Epidermal melanocyte (primary cell): Measurements from ENCODE around the gene RB1.

Source experiments
- DNase-seq: peaks from one replicate; pipeline ENCODE4 v3.0.0; 2011; ENCODE audit warnings: low spot score; ENCODE audit not compliant: insufficient read length

The RB1 gene

GRCh38 chr13:48492470-48493065 lies 189.0 kb downstream of the RB1 start:
- DNase-seq, result peak; percentile 52

DNA sequence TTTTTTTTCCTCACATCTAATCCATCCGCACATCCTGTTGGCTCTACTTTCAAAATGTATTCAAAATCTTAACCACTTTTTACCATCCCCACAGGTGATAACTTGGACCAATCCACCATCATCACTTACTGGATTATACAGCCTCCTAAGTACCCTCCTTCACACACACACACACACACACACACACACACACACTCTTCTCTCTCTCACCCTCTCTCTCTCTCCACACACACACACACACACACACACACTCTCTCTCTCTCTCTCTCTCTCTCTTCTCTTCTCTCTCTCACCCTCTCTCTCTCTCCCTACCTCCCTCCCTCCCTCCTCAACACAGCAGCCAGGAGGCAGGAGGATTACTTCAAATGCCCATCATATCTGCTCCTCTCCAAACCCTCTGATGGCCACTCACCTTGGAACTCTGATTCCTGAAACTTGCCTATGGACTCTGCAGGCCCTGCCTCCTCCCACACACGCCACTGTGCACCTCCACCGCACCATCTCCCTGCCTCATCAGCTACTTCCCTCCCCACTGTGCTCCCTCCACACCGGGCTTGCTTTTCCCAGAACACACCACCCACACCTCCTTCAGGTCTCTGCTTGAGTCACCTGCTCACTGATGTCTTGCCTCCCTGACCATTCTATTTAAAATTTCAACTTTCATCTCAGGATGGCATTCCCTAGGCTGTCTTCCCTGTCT lies 189.7 kb downstream of the RB1 start:
- DNase-seq, result no peak

GRCh38 chr13:48493851-48494250 lies 190.3 kb downstream of the RB1 start:
- no peak for DNase-seq

GRCh38 chr13:48494874-48495273 lies 191.3 kb downstream of the RB1 start:
- no peak for DNase-seq

- DNase-seq, result no peak
Measured at GRCh38 chr13:48496271-48497161, 193.0 kb downstream of the RB1 start.

GRCh38 chr13:48497669-48498068 lies 194.1 kb downstream of the RB1 start:
- no peak for DNase-seq

DNA sequence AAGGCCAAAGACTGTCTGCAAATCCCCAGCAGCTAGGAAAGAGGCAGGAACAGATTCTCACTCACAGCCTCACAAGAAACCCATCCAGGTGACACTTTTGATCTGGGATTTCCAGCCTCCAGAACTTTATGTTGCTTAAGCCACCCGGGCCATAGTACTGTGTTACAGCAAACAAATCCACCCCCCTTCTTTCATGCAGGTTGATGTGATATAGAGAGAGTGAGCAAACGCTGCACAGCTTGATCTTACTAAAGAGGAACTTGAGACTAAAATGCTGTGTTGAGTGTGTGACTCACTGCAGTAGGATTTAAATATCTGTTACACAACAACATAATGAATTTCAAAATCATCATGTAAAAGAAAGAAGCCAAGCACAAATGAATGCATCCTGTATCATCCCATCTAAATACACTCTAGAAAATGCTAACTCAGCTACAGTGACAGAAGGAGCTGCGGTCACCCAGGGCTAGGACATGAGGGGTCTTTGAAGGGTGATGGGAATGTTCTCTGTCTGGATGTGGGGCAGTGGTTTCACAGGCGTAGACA lies 197.2 kb downstream of the RB1 start:
- peak; percentile 32 for DNase-seq

DNA sequence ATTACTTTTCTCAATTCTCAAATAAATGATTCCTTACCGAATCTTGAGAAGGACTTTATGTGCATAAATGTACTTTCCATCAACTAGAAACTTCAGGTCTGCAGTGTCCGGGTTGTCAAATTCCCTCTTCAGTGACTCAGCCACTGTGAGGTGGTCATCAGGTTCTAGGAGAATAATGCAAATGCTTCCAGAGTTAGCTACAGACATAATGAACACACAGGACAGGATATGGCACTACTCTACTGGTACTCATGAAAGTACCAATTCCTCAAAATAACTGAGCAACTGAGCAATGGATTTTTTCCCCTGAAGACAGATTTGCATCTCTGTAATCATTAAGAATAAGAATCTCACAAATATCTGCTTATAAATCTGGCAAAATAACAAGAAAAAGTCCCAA lies 198.2 kb downstream of the RB1 start:
- DNase-seq, result no peak

DNA sequence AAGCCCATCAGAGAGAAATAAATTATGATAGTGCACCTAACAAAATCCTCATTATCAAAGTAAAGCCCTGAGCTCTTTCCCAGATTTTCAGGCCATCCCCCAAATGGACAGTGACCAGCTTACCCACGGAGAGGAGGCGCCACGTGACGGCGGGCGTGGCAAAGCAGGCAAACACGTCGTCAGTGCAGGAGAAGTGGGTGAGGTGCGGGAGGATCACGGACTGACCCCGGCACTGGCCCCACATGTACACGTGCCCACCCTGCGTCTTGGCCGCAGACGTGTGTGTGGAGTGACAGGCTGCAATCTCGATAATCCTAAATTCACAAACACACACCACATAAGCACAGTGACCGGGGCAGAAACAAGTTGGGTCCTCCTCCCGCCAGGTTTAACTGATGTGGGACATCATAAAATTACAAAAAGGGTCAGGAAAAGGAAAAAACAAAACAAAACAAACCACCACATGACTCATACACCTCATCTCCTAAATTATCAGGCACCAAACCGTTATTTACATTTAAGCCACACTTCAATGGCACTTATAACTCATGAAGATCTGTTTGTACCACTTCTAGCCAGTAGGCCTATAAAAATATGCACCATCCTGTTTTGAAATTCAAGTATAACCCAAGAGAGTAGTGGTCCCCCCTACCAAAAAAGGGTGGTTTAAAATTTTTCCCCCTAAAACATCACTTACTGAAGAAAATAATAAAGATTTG lies 199.2 kb downstream of the RB1 start:
- no peak for DNase-seq

DNA sequence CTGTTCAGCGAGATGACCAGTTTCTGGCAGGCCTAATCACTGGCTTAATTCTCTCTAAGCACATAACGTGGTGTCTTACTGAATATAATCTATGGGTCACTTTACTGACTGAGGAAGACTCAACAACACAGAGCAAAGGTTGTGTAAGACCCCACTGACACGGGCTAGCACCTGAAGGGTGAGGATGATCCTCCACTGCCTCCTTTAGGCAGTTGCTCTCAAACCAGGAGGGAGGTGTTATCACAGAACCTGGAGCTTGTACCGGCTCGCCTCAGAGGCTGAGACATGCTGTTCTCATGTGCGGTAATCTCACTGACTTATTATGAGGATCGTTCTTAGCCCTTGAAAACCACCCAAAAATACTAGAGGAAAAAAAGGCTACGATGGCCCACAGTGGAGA lies 201.1 kb downstream of the RB1 start:
- no peak for DNase-seq

- no peak for DNase-seq
Measured at GRCh38 chr13:48505012-48505411, 201.5 kb downstream of the RB1 start.

GRCh38 chr13:48505597-48506091 lies 202.1 kb downstream of the RB1 start:
- DNase-seq, result peak; percentile 24

DNA sequence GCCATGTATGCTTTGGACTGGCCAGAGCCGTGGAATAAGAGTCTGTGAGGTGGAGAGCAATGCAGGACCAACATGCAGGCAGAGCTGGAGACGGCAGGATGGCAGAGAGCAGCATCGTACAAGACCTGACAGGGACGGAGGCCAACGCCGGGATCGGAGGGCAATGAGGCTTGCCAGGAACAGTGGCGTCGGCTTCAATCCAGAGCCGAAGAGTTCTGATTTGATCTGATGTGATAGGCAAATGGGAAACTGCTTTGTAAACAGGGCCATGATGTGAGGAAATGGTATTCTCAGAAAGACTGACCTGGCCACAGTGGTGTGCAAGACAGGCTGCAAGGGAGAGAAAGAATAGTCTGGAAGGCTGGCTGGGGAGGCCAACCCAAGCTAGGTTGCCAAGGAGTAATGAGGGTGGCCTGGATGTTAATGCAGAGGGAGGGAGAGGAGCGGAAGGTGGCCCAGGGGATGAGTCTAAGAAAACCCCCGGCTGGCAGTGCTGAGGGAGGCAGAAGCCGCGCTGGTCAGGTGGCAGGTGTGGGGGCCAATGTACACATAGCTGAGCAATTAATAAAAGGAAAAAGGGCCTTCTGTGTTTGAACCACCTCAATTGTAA lies 202.6 kb downstream of the RB1 start:
- no peak for DNase-seq

- DNase-seq, result no peak
Measured at GRCh38 chr13:48507021-48507420, 203.5 kb downstream of the RB1 start.

DNA sequence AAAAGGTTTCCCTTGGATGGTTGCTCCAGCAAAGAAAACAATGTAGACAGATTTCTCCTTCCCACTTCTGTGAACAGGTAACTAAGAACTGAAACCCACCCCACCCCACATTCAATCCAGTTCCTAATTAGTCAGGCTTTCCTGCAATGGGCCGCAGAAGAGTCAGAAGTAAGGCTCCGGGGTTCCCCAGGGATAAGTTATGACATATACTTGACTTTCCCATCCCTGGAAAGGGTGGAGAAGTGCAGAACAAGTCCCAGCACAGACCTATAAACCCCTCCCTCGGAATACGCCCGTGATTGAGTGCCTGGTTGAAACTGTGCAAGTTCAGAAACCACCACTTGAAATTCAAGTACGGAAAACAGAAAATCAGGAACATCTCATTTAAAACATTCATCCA lies 204.5 kb downstream of the RB1 start:
- no peak for DNase-seq

DNA sequence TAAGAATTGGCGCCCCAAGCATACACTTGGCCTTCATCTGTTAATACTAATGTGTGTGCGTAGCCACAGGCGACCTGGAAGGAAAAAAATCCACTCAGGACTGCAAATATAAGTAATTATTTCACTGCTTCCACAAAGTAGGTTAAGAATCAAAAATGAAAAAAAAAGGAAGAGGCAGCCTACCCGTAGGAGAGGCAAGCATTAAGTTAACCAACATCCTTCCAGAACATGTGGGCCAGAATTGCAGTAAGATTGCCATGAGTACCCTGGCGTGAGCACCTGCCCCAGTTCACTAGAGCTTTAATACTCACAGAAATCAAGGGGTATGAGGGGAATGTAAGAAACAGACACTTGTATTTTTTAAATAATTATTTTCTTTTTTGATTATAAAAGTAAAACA lies 207.1 kb downstream of the RB1 start:
- no peak for DNase-seq

DNA sequence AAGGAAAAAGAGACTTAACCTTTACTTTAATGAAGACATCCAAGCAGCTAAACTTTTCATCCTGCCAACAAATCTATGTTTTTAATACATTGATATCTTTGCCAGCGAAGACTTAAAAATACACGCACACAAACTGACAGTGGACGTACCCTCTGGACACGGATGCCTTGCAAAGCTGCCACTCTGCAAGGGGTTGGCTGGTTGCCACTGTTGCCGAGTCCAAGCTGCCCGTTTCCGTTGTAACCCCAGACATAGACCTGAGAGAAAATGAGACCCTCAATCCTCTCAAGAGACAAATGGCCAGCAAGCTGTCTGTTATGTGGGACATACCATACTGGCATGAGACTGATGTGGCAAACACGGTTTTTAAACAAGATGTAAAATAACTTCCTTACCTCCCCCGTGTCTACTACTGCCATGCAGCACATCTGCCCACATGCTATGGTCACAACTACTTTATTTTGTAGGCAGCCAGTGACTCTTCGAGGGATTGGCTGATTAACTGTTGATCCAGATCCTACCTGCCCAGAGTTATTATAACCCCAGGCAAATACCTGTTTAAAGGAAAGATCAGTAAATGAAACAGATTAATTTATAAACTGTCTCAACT lies 208.2 kb downstream of the RB1 start:
- no peak for DNase-seq

DNA sequence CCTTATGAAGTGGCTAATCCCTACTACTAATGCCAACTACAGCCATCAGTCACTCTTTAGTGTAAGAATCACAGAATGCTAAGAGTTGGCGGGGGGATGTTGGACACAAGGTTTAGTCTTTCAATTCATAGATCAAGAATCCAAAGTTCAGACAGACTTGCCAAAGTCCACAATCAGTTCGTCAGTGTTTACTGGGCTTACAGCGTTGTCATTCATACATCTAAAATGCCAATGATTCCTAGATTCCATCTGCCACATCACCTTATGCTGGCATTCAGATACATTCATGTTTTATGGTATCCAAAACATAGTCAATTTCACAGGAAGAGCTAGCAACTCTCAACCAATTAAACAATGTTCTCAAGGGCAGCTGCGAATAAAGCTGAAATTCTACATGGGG lies 211.2 kb downstream of the RB1 start:
- no peak for DNase-seq

GRCh38 chr13:48515732-48516131 lies 212.2 kb downstream of the RB1 start:
- no peak for DNase-seq

- no peak for DNase-seq
Measured at GRCh38 chr13:48518083-48518482, 214.5 kb downstream of the RB1 start.
